ENCODE data around the gene TREM1.
A peak's percentile ranks its signal among the peaks of the same experiment; 100 is the strongest.

The TREM1 gene

DNA sequence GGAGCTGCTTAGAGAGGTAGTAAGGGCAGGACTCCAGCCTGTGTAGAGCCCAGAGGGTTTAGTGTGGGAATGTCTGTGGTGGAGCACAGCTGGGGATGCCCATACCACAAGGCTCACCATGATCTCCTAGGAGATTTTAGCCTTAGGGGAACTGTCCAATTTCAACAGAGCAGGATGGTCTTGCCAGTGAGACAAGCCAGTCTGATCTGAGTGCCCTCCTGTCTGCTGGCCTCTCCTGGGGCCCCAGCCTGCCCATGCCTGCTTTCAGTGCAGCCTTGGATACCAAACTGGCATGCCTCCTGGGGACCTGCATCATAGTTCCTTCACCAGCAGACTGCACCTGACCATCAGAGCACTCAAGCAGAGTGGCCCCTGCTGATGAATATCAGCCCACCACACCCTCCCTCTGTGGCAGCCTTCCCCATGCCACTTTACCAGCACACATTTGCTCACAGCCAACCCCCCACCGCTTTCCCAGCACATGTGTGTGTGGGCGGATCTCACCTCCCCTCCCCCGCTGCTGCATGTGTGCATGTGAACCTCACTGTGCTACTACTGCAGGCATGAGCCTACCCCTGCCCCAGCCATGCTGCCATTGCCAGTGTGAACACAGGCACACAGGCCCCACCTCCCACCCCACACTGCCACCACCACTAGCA is 7.9 kb upstream of the TREM1 start:
- DNase-seq, result no peak

DNA sequence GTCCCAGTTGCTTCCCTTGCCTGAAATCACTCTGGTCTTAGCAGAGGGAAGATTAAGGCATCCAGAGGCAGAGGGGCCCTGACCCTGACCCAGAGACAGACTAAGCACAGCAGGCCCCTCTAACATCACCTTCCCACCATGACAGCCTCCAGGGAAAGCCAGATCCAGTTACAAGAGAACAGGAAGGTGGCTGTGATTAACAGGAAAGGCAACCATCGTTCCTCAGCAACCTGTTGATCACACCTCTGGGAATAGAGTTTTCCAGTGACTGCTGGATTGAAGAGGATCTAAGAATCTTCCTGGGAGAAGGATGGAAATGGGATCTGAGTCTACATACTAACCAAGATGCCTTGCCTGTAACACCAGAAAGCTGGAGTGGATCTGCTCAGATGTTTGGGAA is 5.2 kb upstream of the TREM1 start:
- no peak for DNase-seq

DNA sequence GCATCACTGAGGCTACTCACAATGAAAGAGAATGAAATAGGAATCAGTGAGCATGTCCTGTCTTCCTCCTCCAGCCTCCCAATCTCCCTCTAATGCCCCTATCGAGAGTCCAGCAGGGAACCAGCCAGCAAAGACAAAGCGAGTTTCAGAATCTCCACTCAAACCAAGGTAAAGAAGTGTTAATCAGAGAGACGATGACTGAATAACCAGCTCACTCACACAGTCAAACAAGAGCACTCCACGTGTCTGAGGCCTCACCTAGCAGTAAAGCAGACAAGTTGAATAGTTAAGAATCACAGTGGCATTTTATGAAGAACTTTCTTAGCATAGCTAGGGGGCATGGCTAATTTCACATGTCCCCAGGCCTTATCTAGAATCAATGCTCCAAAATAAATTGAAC is 3.3 kb upstream of the TREM1 start:
- no peak for DNase-seq

DNA sequence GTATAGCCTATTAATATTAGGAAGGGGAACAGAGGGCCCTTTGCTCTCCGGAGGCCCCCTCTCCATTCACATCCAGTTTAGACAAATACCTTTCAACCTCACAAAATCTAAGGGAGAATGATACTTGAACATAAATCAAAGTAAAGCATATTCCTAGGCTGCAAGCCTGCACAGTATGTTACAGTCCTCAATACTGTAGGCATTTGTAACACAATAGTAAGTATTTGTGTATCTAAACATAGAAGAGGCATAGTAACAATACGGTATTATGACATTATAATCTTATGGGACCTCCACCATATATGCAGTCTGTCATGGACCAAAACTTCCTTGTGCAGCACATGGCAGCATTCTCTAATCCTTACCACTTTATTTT is 2.3 kb upstream of the TREM1 start:
- no peak for DNase-seq

DNA sequence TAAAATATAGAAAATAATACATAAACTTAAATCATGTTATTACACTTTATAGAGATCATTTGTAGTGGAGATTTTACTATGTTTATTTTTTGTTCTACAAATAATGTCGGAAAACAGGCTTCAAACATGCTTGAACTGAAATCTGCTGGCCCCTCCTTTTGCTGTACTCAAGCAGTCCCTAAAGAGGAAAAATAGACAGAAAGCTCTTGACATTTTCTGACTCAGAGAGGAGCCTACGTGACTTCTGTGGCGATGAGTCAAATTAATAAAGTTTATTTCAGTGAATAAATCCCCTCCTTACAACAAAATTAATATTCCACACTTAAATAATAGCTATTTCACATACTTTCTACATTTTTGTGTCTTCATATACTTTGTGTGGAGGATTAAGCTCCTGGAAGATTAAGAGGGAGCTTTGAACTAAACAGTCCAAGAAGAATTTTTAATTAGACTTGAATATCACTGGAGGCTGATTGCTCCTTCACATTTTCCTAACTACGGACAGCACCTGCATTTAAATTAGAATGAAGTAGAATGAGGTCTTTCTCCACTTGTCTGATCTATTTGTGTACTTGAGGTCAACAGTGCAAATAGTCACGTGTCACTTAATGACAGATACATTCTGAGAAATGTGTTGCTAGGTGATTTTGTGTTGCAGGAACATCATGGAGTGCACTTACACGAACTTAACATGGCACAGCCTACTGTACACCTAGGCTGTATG is 1.7 kb upstream of the TREM1 start:
- DNase-seq, result peak; percentile 58

DNA sequence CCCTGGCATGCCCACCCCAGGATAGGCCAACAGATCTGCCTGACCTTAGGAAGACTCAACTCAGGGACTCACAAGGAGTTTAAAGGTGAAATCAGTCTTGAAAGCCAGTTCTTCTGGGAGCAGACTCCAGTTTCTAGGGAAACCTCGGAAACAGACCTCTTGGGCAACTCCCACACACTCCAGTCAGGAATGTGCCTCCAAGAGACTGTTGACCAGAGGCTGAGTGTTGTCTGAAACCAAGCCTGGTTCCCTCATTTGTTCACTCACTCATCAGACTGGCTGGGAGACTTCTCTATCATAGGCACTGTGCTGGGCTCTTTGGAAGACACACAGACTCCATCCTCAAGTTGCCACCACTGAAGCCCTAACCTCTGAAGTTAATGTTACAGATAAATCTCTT is 1.8 kb downstream of the TREM1 start:
- no peak for DNase-seq

DNA sequence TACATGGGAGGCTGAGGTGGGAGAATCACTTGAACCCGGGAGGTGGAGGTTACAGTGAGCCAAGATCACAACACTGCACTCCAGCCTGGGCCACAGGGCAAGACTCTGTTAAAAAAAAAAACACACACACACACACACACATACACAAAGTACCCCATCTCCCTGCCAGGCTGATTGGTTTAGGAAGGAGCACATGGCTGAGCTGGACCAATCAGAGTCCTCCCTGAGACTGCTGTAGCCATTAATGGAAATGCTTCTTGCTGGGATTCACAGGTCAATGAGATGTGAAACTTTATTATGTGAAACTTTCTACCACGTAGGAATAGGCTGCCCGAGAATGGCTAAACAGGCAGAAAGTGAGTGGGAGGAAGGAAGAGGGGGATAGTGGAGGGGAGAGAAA is 2.9 kb downstream of the TREM1 start:
- DNase-seq, result no peak

DNA sequence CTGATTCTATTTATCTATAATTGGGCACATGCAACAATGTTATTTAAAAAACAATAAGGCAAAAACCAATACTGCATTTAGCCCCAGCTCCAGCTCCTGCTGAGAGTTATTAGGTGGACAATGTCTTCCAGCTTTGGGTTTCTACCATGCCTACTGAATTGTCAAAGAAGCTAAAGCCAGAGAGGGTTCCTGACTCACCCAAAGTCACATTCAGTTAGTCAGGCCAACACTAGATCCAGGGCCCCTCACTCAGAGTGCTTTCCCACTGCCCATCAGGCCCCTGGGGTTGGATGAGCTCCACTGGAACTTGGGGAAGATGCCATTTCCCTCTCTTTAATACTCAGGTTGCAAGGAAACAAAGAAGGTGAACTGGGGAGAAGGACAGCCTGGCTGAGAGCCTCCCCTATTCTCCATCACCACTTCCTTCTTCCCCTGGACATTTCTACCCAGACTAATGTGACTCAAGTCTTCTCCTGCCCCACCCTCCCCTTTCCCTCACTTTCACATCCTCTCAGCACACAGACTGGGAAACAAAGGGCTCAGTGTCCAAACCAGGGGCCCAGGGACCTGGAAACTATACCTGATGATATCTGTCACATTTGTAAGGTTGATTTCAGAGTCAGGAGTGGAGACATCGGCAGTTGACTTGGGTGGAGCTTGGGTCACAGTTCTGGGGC is 6.0 kb downstream of the TREM1 start:
- DNase-seq, result peak; percentile 76

DNA sequence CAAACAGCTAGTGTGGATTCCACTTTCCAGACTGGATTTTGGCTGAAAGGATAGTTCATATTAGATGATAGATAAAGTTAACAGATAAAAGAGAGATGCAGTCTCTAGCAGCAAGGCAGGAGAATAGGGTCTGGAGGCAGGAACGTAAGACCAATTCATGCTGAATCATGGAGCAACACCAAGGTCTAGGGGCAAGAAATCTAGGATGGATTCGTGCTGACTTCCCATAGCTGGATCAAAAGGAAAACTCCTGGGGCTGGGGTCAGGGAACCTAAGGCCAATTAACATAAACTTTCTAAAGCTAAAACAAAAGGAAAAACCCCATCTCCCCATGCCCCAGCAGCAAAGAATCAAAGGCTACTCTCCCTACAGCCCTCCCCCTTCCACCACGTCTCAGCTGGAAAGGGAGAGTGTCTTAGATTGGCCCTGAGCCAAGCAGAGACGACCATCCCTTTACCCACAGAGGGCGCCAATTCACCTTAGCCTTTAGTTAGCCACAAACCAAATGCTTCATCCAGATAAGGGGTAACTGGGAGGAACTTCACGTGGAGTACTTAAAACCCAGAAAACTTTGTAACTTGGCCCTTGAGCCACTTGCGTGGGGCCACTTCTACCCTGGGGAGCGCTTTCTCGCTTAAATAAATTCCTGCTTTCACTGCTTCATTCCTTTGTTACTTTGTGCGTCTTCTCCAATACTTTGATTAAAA is 7.6 kb downstream of the TREM1 start:
- peak; percentile 68 for DNase-seq

DNA sequence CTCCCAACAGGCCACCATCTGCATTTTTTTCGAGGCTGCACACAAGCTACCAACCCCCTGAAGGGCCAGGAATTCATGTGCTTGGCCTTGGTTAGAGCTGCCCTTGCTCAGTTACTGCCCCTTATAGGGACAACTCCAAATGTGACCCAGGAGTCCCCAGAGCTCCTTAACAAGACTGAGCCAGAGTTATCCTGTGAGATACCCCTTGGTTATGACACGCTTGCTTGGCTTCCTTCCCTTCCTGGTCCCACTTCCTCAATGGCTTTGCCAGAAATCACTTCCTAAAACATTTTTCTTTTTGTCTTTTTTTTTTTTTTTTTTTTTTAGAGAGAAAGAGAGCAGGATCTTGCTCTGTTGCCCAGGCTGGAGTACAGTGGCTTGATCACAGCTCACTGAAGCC is 8.9 kb downstream of the TREM1 start:
- peak; percentile 66 for DNase-seq

DNA sequence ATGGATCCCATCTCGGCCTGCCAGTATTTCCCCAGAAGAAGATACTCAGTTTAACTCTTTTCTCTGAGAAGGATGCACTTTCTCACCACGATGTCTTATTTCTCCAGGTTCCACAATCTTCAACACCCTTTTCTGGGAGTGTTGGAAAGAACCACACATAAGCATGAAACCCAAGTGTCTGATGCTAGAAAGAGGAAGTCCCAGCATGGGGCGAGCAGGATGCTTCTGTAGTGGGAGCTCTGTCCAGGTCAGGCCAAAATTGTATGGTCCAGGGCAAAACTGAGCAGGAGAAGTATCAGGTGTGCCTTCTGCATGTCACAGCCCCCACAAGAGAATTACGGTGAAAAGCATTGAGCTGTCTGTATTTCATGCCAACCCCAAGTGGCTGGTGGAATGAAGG is 11.0 kb downstream of the TREM1 start:
- peak; percentile 33 for DNase-seq

DNA sequence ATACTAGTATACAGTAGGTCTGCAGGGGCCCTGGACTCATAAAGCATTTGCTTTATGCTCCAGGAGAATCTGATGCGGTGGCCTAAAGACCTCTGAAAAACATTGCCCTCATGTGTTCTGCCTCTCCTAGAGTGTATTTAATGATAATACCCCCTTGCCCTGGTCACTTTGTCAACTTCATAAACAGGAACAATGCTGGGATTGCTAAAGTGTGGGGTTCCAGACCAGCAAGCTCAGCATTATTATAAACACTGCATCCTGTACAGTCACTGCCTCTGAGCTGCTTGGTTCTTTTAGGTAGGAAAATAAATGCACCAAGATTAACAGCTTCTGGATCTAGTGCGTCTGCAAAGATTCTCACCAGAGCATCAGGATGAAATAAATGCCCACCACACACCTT is 12.2 kb downstream of the TREM1 start:
- DNase-seq, result peak; percentile 46

DNA sequence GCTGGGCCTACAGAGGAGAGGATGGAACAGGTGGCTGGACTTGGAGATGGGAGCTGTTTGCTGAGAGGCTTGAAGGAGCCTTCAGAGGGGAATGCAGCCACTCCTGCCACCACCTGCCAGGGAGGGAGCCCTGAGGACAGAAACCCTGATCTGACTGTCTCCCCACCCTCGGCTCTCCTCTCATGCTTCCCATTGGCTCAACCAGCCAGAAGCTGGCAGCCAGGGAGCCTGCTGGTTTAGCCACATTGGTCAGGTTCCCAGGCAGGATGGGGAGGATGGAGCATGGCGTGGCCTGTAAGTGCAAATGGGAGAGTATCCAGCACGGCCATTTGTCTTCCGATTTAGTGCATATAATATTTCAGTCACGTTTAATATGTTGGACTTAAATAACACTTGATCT is 12.8 kb downstream of the TREM1 start:
- DNase-seq, result no peak

DNA sequence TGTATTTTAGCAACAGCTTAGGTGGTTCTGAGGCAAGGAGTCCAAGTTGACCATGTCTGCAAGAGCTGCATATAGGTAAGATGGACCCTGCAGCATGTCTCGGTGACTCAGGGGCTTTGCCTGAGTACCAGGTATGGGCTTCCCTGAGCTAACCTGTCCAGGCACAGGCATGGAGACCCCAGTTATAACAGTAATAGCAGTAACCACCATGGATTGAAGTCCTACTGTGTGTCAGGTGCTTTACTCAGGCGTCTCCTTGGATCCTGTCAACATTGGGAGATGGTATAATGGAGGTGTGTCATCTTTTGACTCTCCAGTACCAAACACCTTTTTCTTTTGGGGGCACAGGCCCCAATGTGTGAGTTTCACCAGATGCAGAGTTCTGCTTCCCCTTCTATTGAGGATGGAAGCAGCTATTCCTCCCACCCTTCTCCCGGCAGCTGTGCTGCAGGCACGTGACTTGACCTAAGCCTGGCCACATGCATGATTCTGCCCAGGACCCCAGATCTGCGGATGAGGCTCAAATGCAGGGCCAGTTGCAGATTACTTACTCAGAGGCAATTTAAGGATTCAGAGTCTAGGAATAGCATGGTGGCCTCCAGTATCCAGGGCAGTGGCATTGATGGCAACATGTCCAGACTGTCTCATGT is 13.8 kb downstream of the TREM1 start:
- no peak for DNase-seq

DNA sequence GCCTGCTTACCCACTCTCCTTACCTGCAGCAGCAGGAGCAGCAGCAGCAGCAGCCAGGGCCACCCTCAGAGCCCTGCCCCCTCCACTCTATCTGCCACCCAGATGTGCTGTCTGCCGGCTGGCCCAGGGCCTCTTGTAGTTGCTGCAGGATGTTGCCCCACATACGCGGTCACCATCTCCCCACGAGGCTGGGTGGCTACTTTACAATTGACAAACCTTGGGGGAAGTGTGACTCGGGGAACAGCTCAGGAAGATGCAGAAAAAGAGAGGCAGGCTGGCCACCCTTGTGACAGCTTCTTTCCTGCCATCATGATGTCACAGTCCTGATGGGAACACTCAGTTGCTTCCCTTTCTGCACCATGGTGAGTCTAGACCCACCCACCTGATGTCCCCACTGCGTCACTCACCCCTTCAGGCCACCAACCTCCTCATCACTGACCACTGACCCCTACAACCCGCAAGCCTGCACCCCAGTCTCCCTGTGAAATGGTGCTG is 14.5 kb downstream of the TREM1 start:
- peak; percentile 92 for DNase-seq

DNA sequence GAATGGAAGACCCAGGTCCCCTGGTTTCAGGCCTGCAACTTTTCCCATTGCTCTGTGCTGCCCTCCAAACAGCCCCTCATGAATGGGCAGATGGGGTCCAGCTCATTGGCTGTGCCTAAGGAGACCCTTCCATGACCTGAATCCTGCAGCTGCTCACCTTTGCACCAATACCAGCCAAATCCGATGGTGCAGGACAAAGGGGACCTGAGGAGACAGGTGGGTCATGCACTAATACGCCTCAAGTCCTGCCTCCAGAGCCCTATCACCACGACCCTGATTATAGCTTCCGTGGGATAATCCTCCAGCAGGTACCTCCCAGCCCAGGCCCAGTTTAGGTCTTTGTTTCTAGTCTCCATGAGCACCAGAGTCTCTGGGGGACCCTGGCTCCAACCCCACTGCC is 16.8 kb downstream of the TREM1 start:
- no peak for DNase-seq

DNA sequence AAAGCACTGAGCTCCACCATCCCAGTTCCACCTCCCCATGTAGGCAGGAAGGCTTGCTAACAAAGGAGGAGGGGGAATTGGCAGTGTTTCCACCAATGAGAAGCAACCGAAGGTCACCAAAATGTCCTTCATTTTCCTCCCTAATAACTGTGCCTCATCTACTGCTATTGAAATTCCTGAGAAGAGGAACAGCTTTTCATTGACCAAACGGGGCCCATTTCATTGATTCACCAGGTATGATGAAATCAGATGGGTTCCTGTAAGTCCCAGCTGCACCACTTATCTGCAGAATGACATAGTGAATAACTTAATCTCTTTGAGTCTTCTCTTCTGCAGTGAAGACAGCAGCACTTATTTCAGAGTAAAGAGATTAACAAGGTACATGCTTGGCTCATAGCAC is 17.3 kb downstream of the TREM1 start:
- DNase-seq, result no peak

DNA sequence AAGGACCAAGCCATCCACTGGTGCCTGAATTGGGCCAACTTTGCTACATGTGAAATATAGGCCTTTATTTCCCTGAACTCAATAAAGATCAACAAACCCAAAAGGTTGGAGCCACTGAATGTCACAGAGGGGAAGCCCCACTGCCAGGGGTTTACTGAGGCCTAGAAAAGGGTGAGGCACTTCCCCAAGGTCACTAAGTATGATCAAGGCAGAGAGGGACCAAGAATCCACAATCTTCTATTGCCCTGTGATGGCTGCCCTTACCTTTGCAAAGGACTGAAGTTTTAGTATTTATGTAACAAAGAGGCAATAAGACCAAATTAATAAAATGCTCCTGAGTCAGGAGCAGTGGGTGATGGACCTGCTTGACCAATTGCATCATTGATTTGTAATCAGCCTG is 18.0 kb downstream of the TREM1 start:
- no peak for DNase-seq

DNA sequence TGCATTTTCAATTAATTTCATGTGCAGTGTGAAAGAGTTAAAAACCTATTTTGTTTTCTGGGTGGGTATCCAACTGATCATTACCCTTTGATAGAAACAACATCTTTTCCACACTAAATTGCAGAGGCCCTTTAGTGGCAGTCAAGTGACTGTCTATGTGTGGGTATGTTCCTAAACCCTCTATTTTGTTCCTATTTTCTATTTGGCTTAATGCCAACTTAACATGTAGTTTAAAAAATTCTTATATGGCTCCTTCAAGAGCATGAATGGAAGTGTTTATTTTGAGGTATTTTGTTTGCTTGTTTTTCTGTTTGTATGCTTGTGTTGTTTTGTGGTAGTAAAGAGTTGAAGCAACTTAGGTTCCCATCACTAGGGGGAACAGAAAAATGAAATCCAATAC is 19.9 kb downstream of the TREM1 start:
- no peak for DNase-seq

DNA sequence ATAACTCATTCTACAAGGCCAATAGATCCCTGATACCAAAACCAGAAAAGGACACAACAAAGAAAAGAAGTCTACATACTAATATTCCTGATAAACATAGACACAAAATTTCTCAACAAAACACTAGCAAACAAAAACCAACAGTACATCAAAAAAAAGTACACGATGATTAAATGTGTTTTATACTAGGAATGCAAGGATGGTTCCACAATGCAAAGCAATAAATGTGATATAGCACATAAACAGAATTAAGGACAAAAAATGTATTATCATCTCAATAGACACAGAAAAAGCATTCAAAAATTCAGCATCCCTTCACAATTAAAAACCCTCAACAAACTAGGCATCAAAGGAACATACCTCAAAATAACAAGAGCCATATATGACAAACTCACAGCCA is 23.2 kb downstream of the TREM1 start:
- no peak for DNase-seq

DNA sequence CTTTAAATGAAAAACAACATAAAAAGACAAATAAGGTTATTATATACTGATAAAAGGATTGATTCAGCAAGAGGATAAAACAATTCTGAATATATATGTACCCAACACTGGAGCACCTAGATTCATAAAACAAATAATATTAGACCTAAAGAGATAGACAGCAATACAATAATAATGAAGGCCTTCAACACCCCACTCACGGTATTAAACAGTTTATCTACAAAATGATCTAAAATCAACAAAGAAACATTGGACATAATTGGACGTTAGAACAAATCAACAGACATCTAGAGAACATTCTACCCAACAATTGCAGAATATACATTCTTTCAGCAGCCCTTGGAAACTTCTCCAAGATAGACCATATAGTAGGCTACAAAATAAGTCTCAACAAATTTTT is 24.1 kb downstream of the TREM1 start:
- DNase-seq, result no peak

DNA sequence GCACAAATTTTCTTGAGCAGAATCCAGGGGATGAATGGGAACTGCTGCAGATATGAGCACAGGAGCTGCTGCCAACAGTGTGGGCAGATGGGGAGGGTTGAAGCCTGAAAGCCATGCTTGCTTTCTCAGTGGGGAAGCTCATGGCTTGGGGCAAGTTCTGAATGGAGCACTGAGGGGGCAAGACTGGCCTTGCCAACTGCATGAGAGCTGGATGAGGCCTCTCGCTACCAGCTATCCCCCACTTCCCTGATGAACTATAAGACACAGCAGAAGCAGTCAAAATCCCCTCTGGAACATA is 28.3 kb downstream of the TREM1 start:
- no peak for DNase-seq
